Activated naive CD8-positive, alpha-beta T cell treated with anti-CD3 and anti-CD28 coated beads for 36 hours (primary cell): Measurements from ENCODE around the gene SFT2D1. TPM values are rescaled to one million over a fixed set of nuclear protein-coding genes. Genes with fewer than 3 reads are reported as not detected.
A peak's percentile ranks its signal among the peaks of the same experiment; 100 is the strongest.

ENCODE experiments used
- DNase-seq: peaks from one replicate; pipeline ENCODE4 v3.0.0; 2021
- H3K27ac Mint-ChIP-seq: one replicate; pipeline ENCODE4 v1.8.0; 2022; ENCODE audit warnings: mild to moderate bottlenecking, moderate library complexity, mixed read lengths
- H3K27me3 Mint-ChIP-seq: one replicate; pipeline ENCODE4 v1.8.0; 2022; ENCODE audit warnings: mild to moderate bottlenecking, mixed read lengths
- H3K36me3 Mint-ChIP-seq: one replicate; pipeline ENCODE4 v1.8.0; 2021; ENCODE audit warnings: mild to moderate bottlenecking, mixed read lengths
- H3K4me1 Mint-ChIP-seq: one replicate; pipeline ENCODE4 v1.8.0; 2021; ENCODE audit warnings: mixed read lengths
- H3K4me3 Mint-ChIP-seq: one replicate; pipeline ENCODE4 v1.8.0; 2022; ENCODE audit warnings: mild to moderate bottlenecking, moderate library complexity, mixed read lengths
- H3K9me3 Mint-ChIP-seq: one replicate; pipeline ENCODE4 v1.8.0; 2022; ENCODE audit warnings: mixed read lengths
- total RNA-seq, 2 experiments: library from RNA; stranded (reverse); gene quantifications; one replicate each; pipeline ENCODE4 v1.2.3, GENCODE V29; 2021

Gene SFT2D1
- total RNA-seq, 2 experiments from 2014 or later = 46.3 to 47.5 TPM

DNA sequence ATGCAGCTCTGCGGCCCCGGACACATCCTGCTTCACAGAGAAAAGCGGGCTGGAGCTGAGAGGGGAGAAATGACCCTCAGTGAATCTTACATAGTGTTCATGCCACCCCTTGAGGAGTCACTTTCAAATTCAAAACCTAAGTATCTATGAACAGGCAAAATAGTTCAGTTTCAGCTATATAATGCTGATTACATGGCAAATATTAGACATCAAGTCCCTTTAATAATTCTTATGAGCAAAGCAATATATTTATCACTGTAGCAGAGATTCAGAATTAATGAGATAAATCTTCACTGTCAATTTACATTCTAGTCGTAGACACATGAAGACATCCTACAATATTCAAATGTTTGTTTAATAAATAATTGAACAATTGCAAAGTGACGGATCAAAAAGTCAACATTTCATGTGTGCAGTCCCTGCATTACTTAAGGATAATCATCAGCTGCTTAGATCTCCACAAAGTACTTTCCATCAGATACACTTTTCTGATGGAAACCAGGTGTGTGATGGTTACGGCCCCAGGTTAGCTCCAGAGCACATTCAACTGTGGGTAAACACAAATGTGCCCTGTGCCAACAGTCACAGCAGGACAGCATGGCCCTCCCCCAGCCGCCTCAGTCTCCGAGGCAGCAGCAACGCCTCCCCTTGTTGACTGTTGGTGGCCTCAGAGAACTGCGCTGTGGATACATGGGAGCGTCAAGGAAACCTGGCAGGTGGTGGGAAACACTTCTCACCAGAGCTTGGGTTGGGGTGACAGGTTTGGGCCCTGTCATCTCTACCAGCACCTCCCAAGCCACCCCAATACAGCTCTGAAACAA lies 33.4 kb downstream of the SFT2D1 start:
- Mint-ChIP-seq H3K27ac (no peak overlapping the region), H3K4me3 (peak overlapping the region; percentile 43), H3K9me3 (no peaks in the 10 kb centered on the region), H3K27me3 (peaks cover 46% of the 10 kb centered on the region), H3K4me1 (peaks cover 2% of the 10 kb centered on the region), H3K36me3 (no peaks in the 10 kb centered on the region)
- DNase-seq = no peak

DNA sequence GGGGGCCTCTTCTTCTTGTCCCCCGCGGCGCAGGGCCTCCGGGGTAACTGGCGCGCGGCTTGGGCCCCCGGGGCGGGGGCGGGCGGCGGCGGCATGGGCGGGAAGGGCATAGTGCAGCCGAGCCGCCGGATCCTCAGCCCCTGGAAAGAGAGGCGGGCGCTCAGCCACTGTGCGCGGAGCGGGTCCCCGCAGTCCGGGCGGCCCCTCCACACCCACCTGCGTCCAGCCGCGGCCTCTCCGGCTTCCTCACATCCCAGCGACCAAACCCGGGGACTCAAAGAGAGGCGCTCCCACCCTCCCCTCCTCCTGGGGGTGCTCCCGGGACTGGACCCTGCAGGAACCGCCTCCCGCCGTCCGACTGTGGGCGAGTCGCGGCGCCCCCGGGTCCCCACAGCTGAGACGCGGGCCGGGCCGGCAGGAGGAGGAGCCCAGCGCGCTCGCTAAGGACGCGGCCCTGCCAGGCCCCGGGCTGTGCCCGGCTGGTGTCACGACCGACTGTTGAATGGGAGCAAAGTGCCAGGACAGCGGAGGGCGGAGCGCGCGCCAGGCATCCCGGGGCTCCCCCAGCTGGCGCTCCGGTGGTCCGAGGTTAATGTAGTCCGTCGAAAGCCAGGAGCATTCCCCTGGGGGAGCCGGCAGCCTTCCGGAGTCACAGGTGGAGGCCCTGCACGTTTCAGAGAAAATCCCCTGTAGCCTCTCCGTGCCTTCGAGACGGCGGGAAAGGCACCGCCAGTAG lies 34.1 kb downstream of the SFT2D1 start, which contains the start of gene PRR18:
PRR18 (minus strand) TSS at position 360 of the 736 bp plus-strand sequence; CDS start at position 110, 250 bp downstream.
- H3K27me3 Mint-ChIP-seq = peaks cover 54% of the 10 kb centered on the region
- H3K4me3 Mint-ChIP-seq = peak within 1 kb of the TSS; percentile 43
- peaks cover 2% of the 10 kb centered on the region for H3K4me1 Mint-ChIP-seq
- no peaks in the 10 kb centered on the region for H3K36me3 Mint-ChIP-seq
- peak; percentile 20 for DNase-seq
- H3K27ac Mint-ChIP-seq = no peak within 1 kb of the TSS
- no peaks in the 10 kb centered on the region for H3K9me3 Mint-ChIP-seq

DNA sequence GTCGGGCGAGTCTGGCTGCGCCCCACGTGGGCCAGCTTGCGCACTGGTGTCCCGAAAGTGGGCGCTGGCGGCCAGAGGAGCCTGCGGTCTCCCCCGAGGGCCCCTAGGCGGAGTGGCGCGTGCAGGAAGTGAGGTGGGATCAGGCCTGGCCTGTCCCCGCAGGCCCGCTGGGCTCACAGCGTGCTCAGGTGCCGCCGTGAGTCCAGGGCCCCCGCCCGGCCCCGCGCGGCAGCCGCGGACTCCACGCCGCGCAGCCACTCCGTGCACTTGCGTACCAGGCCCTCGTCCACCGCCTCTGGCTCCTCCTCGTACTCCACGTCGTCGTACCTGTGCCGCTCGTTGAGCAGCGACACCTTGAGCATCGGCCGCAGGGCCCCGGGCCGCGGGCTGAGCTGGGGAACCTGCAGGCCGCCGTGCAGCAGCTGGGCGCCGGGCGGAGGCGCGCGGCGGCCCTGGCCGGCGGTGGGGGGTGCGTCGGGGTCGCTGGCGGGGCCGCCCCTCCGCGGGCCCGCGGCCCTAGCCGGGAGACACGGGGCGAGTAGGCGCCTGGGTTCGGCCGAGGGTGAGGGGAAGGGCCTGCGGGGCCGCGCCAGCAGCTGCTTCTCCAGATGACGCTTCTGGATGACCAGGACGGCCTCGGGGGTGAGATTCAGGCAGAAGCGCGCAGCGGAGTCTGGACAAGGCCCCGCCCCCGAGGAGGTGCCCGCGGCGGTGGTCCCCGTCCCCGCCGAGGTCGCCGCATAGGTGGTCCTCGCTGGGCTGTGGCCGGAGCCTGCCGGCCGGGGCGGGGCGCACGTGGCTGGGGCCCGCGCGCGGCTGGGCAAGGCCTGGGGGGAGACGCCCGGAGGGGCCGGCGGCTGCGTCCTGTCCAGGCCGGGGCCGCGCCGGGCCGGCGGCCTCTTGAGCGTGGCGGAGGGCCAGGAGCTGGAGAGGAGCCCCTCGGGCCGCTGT lies 35.0 kb downstream of the SFT2D1 start:
- no peak overlapping the region for H3K27ac Mint-ChIP-seq
- no peak overlapping the region for H3K4me3 Mint-ChIP-seq
- H3K4me1 Mint-ChIP-seq = peaks cover 2% of the 10 kb centered on the region
- H3K9me3 Mint-ChIP-seq = no peaks in the 10 kb centered on the region
- H3K27me3 Mint-ChIP-seq = peaks cover 62% of the 10 kb centered on the region
- H3K36me3 Mint-ChIP-seq = no peaks in the 10 kb centered on the region
- DNase-seq = peak; percentile 11

DNA sequence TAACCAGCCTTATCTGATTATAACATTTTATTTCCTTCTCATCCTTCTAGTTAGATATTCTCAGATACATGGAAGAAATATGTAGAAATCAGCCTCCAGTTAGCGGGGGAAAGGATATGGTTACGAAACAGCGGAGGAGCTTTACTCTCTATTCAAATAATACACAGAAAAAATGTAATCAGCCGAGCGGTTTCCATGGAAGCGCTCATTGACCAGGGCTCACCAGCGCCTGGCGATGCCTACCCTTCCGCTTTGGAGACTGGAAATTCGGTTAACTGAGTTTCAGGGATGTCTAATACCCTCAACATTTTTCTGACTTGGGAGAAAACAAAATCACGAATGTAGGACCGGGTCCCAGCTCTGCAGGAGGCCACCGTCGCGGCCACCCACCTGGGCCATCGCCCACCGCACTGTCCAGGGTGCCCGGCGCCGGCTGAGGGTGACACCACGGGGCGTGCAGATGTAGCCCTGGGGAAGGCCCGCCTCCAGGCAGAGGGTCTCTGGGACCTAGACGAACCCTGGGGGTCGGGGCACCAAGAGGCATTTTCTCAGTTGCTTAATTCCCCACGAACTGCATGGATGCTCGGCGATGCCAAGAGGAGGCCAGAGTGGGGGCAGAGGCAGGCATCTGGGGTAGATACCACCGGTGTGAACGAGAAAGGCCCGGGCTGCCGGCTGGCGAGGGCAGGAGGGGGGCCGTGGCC lies 35.8 kb downstream of the SFT2D1 start:
- Mint-ChIP-seq H3K27ac (no peak overlapping the region), H3K4me1 (peaks cover 2% of the 10 kb centered on the region), H3K27me3 (peaks cover 65% of the 10 kb centered on the region), H3K9me3 (no peaks in the 10 kb centered on the region), H3K36me3 (no peaks in the 10 kb centered on the region), H3K4me3 (no peak overlapping the region)
- no peak for DNase-seq

DNA sequence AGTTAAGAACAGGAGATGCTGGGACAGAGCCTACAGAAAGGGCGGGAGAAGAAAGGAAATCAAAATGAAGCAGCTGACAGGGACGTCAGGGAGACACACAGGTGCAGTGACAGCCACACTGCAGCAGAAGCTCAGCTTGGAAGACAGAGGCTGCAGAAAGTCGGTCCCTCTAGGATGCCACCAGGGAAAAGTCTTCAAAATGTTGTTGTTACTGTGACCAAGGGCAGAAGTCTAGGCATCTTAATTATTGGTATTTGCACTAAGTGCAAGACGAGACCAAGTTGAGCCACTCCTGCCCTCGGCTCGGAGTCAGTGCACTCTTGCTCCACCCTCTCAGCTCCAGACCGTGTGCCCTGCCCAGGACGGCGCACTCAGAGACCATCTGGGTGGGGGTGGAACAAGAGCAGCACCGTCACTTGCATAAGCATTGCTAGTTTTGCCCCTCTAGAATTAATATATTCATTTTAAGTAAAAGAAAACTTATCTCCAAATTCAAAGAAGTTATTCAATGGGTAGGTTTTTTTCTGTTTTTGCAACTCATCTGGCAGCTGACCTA lies 36.7 kb downstream of the SFT2D1 start:
- H3K27me3 Mint-ChIP-seq = peaks cover 65% of the 10 kb centered on the region

DNA sequence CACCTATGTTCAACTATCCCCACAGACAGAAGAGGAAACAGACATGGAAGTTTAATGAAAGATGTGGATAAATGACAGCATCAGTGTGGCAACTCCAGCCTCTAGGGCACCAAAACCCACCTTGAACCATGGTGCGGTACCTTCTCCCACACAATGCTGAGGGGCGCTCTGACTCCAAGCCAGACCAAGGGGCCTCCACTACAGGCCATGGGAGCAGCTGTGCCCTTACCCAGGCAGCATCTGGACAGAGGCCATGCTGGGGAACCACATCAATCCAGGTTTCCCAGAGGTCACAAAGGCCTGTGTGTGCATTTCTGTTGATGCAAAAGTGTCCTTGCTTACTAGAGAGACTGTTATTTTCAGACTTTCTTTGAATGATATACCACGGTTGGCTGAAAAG lies 38.2 kb downstream of the SFT2D1 start:
- H3K27me3 Mint-ChIP-seq = peaks cover 59% of the 10 kb centered on the region
- no peak overlapping the region for H3K4me3 Mint-ChIP-seq
- no peak overlapping the region for H3K27ac Mint-ChIP-seq
- H3K36me3 Mint-ChIP-seq = no peaks in the 10 kb centered on the region
- no peak for DNase-seq
- H3K9me3 Mint-ChIP-seq = no peaks in the 10 kb centered on the region
- H3K4me1 Mint-ChIP-seq = peaks cover 2% of the 10 kb centered on the region

More for the DNA sequence above, 36.7 kb downstream of the SFT2D1 start:
- no peak overlapping the region for H3K4me3 Mint-ChIP-seq
- no peak for DNase-seq
- no peaks in the 10 kb centered on the region for H3K9me3 Mint-ChIP-seq
- H3K27ac Mint-ChIP-seq = no peak overlapping the region
- no peaks in the 10 kb centered on the region for H3K36me3 Mint-ChIP-seq
- H3K4me1 Mint-ChIP-seq = peaks cover 2% of the 10 kb centered on the region

DNA sequence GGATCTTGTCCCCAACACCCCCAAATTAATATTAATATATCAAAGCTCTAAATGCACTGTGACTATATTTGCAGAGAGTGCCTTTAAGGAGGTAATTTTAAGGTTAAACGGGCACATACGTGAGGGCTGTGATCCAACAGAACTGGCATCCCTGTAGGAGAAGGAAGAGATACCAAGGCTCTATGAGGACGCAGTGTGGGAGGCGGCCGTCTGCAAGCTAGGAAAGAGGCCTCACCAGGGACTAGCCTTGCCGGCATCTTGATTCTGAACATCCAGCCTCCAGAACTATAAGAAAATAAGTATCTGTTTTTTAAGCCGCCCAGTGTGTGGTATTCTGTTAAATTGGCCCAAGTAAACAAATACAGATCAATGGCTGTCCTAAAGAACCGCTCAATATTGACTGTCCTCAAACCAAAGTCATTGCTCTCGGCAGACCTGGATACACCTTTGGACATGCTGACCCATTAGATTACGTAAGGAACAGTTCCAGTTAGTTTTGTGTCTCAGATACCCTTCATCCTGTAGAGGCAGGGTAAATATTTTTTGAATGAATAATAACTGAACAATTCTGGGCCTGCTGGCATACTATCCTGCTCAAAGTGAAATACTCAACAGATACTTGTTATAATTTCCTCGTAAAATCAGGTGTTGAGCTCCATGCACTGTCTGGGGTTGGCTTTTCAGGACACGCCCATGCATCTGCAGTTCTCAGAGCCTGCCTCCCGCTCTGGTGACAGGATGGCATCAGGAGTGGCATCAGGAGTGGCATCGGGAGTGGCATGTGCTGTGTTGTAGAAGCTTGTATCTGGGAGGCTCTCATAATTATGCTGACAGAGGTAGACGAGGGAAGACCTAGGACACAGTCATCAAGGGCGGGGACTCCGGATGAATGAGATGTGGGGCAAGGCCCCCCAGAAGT lies 40.5 kb downstream of the SFT2D1 start:
- no peaks in the 10 kb centered on the region for H3K36me3 Mint-ChIP-seq
- H3K4me3 Mint-ChIP-seq = no peak overlapping the region
- H3K9me3 Mint-ChIP-seq = no peaks in the 10 kb centered on the region
- DNase-seq = no peak
- peaks cover 54% of the 10 kb centered on the region for H3K27me3 Mint-ChIP-seq
- H3K27ac Mint-ChIP-seq = no peak overlapping the region
- H3K4me1 Mint-ChIP-seq = no peaks in the 10 kb centered on the region

DNA sequence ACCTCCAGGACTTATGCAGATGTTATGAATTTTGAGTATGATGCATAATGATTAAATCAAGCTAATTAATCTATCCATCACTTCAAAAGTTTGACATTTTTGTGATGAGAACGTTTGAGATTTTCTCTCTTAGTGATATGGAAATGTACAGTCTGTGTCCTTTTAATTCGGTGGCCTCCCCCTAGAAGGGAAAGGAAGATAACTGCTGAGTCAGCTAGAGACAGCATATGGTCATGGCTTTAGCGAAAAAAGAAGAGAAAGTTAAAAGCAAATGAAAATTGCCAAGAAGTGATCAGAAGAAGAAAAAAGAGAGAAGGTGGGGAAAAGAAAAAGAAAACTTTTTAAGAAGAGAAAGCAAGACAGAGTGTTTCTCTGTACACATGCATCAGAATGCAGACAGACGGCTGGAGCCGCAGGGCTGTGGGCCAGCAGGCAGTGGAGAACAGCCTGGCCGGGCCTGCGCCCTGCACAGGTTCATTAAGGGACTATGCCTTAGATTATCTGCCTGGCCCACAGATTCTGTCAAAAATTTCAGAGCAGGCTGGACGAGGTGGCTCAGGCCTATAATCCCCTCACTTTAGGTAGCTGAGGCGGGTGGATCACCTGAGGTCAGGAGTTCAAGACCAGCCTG lies 41.9 kb downstream of the SFT2D1 start:
- Mint-ChIP-seq H3K27me3 (peaks cover 43% of the 10 kb centered on the region), H3K36me3 (no peaks in the 10 kb centered on the region), H3K4me3 (no peak overlapping the region), H3K27ac (no peak overlapping the region), H3K9me3 (no peaks in the 10 kb centered on the region), H3K4me1 (no peaks in the 10 kb centered on the region)
- no peak for DNase-seq

DNA sequence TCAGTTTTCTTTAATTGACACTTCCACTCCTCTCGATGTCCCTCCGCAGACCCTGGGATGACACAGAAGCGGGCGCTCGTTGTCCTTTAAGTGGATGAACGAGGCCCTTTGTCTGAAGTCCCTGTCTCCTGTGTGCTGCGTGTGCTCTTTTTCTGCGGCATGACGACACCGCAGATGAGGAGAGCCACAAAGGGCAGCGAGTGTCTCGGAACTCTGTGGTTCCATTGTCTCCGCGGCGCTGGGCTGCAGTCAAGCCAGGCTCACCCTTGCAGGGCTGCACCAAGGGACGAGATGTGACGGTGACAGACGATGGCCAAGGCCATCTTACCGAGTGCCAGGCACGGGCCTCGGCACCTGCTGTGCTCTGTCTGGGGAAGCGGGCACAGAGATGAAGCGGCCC lies 44.7 kb downstream of the SFT2D1 start:
- no peak overlapping the region for H3K27ac Mint-ChIP-seq
- DNase-seq = no peak
- H3K27me3 Mint-ChIP-seq = peaks cover 19% of the 10 kb centered on the region
- H3K4me3 Mint-ChIP-seq = no peak overlapping the region
- no peaks in the 10 kb centered on the region for H3K9me3 Mint-ChIP-seq
- no peaks in the 10 kb centered on the region for H3K4me1 Mint-ChIP-seq
- H3K36me3 Mint-ChIP-seq = no peaks in the 10 kb centered on the region

DNA sequence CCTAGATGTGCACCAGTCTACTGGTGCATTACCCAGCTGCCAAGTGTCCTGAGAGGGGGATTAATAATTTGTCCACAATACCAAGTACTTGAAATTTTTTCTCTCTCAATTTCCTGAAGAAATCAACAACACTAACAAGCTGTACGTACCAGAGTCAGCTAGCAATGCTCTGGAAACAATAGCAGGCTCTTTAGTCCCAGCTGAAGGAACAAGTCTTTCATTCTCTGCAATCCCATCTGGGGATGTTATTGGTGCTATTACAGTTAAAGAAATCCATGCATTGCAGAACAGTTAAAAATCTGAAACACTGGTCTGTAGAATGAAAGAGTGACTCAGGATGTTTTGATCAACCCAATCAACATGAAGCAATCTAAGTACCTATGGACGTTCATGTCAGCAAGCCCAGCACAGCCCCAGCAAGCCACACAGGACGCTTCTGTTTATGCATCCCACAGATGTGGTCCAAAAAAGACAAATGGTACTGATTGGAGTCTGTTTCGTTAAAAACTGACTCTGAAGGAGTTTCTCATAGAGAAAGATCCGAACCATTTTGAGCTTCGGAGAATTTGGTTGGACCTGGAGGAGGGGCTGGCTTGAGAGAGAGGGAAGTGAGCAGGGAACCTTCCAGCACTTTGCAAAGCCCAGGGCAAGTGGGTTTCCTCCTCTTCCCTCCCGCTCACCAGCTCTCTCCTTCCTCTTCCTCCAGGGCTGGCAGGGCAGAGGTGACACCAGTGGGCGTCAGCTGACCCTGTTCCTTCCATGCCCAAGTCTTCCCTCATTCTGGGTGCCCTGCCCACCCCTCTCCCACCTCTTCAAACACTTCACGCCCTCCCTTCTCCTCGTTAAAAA lies 46.1 kb downstream of the SFT2D1 start:
- H3K4me3 Mint-ChIP-seq = no peak overlapping the region
- DNase-seq = no peak
- peaks cover 13% of the 10 kb centered on the region for H3K27me3 Mint-ChIP-seq
- no peak overlapping the region for H3K27ac Mint-ChIP-seq
- no peaks in the 10 kb centered on the region for H3K9me3 Mint-ChIP-seq
- no peaks in the 10 kb centered on the region for H3K4me1 Mint-ChIP-seq
- no peaks in the 10 kb centered on the region for H3K36me3 Mint-ChIP-seq

DNA sequence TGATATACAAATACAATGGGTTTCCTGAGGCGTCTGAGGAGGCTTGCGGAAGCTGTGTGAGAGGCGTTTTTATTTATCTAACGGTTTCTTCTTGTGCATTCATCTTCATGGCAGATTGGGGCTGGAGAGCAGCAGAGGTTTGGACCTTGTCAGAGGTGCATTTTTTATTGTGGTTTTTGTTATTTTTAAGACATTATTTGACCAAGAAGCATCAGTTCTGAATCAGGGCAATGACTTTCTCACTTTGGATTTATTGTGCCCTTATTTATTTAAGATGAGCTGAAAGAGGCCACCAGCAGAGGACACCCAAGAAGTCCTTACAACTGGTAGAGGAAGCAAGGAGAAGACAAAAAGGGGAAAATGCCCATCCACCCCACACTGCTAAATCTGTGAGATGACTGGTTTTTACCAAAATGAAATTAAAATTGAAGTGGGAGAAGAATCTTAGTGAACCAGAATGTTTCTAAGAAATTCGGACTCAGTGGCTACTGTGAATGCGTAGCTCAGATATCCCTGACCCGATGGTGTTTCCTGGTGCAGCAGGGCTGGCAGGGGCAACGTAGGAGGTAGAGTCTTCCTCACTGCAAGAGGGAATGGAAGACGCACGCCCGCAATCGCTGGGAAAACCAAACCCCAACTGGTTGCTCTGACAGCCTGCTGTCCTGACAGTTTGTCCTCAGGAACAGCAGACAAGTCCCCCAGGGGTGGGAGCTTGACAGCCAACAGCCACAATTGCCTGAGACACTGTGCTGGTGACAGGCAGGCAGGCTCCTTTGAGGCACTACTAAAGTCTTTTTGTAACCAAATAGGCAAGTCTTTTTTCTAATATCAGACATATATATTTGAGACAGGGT lies 48.4 kb downstream of the SFT2D1 start:
- H3K4me1 Mint-ChIP-seq = no peaks in the 10 kb centered on the region
- H3K9me3 Mint-ChIP-seq = no peaks in the 10 kb centered on the region
- H3K27me3 Mint-ChIP-seq = peaks cover 7% of the 10 kb centered on the region
- no peak overlapping the region for H3K27ac Mint-ChIP-seq
- no peak overlapping the region for H3K4me3 Mint-ChIP-seq
- no peak for DNase-seq
- no peaks in the 10 kb centered on the region for H3K36me3 Mint-ChIP-seq
